Left ventricle myocardium inferior (tissue), 1 donor: ENCODE measurements around the gene HDAC4. TPM values are rescaled to one million over a fixed set of nuclear protein-coding genes. Genes with fewer than 3 reads are reported as not detected.

Experiments
- DNase-seq: peaks from one replicate; pipeline ENCODE4 v3.0.0-alpha.2; 2020
- H3K27ac ChIP-seq: fragments of 200-600 bp; replicated peaks from 2 replicates; pipeline ENCODE4 v1.8.0; 2021
- H3K27me3 ChIP-seq: fragments of 200-600 bp; 2 replicates; pipeline ENCODE4 v1.8.0; 2021; ENCODE audit warnings: low read depth
- H3K36me3 ChIP-seq: fragments of 200-600 bp; 2 replicates; pipeline ENCODE4 v1.8.0; 2021
- H3K4me1 ChIP-seq: fragments of 200-600 bp; 2 replicates; pipeline ENCODE4 v1.8.0; 2021
- H3K4me3 ChIP-seq: fragments of 200-600 bp; 2 replicates; pipeline ENCODE4 v1.8.0; 2021; ENCODE audit warnings: mild to moderate bottlenecking, moderate library complexity
- H3K9me3 ChIP-seq: fragments of 200-600 bp; replicated peaks from 2 replicates; pipeline ENCODE4 v1.8.0; 2021
- CTCF ChIP-seq: fragments of 200-600 bp; IDR thresholded peaks from 2 replicates; pipeline ENCODE4 v1.8.0; 2021; ENCODE audit warnings: antibody characterized with exemption, mild to moderate bottlenecking, borderline replicate concordance
- intact Hi-C: fragments of 100-400 bp; cut with micrococcal nuclease; formaldehyde crosslinking; loops from one replicate; pipeline ENCODE4 v1.11.0; 2022
- total RNA-seq: library from RNA; stranded (reverse); fragmentation: NEBNext Ultra II Directional; extraction: Animal tissue kit (Norgen Biotek cat#: 25700); gene quantifications from one replicate; pipeline ENCODE4 v1.2.1, GENCODE V29; 2021
- donor health status: DM: no; HTN: yes; CAD: no; lungs with severe emphysema.

HDAC4 gene
- total RNA-seq, 1 donor from 2014 or later: 23.9 TPM

GRCh38 chr2:239394978-239395377 is 5.8 kb downstream of the HDAC4 start:
- H3K27me3 ChIP-seq: no peaks in the 10 kb centered on the region
- TF ChIP-seq CTCF: no peak
- no peaks in the 10 kb centered on the region for H3K9me3 ChIP-seq
- H3K4me3 ChIP-seq: no peak overlapping the region
- no peaks in the 10 kb centered on the region for H3K36me3 ChIP-seq
- intact Hi-C loops: loop anchor here (10.0 kb wide), 1 partner anchor 70 kb away; no protein-coding TSS in a partner anchor
- DNase-seq: no peak
- peak overlapping the region; percentile 100 for H3K27ac ChIP-seq
- peaks cover 99% of the 10 kb centered on the region for H3K4me1 ChIP-seq

GRCh38 chr2:239394346-239394945 is 6.4 kb downstream of the HDAC4 start:
- TF ChIP-seq CTCF: no peak
- Histone ChIP-seq H3K27ac (peak overlapping the region; percentile 32), H3K36me3 (peaks cover under 1% of the 10 kb centered on the region), H3K4me3 (no peak overlapping the region), H3K4me1 (peaks cover 98% of the 10 kb centered on the region), H3K27me3 (no peaks in the 10 kb centered on the region), H3K9me3 (no peaks in the 10 kb centered on the region)
- no peak for DNase-seq
- intact Hi-C loops: loop anchor here (10.0 kb wide), 1 partner anchor 70 kb away; no protein-coding TSS in a partner anchor

- H3K4me3 ChIP-seq: no peak overlapping the region
- TF ChIP-seq CTCF: no peak
- peaks cover 4% of the 10 kb centered on the region for H3K36me3 ChIP-seq
- H3K27me3 ChIP-seq: no peaks in the 10 kb centered on the region
- intact Hi-C loops: loop anchor here (10.0 kb wide), 1 partner anchor 69 kb away; no protein-coding TSS in a partner anchor
- DNase-seq: no peak
- peaks cover 92% of the 10 kb centered on the region for H3K4me1 ChIP-seq
- H3K27ac ChIP-seq: peak overlapping the region; percentile 32
- H3K9me3 ChIP-seq: no peaks in the 10 kb centered on the region
Measured at GRCh38 chr2:239393941-239394340, 6.9 kb downstream of the HDAC4 start.

GRCh38 chr2:239393388-239393940 is 7.4 kb downstream of the HDAC4 start:
- Histone ChIP-seq H3K27ac (peak overlapping the region; percentile 39), H3K36me3 (peaks cover 4% of the 10 kb centered on the region), H3K9me3 (no peaks in the 10 kb centered on the region), H3K4me1 (peaks cover 88% of the 10 kb centered on the region), H3K4me3 (no peak overlapping the region), H3K27me3 (no peaks in the 10 kb centered on the region)
- peak; percentile 8 for TF ChIP-seq CTCF
- intact Hi-C loops: loop anchor here (10.0 kb wide), 1 partner anchor 69 kb away; no protein-coding TSS in a partner anchor
- DNase-seq: peak; percentile 80

GRCh38 chr2:239392688-239393387 is 8.0 kb downstream of the HDAC4 start:
- H3K9me3 ChIP-seq: no peaks in the 10 kb centered on the region
- peak overlapping the region; percentile 39 for H3K27ac ChIP-seq
- peaks cover 4% of the 10 kb centered on the region for H3K36me3 ChIP-seq
- intact Hi-C loops: loop anchor here (10.0 kb wide), 1 partner anchor 68 kb away; no protein-coding TSS in a partner anchor
- no peak for TF ChIP-seq CTCF
- no peak for DNase-seq
- peaks cover 81% of the 10 kb centered on the region for H3K4me1 ChIP-seq
- H3K4me3 ChIP-seq: no peak overlapping the region
- H3K27me3 ChIP-seq: no peaks in the 10 kb centered on the region
